HG02885 (cell line): ENCODE data around the gene AGA.

Source experiments
- ATAC-seq: cut with Tn5 transposase; IDR thresholded peaks from one replicate; pipeline ENCODE4 v1.9.1; 2021; ENCODE audit warnings: mild to moderate bottlenecking; ENCODE audit not compliant: unreplicated experiment, poor library complexity

Gene AGA

GRCh38 chr4:177448850-177449249, 6.6 kb upstream of the AGA start:
- ATAC-seq: no peak

- ATAC-seq: no peak
Measured at GRCh38 chr4:177447417-177448004, 5.3 kb upstream of the AGA start.

- ATAC-seq: no peak
Measured at GRCh38 chr4:177446586-177446985, 4.3 kb upstream of the AGA start.

GRCh38 chr4:177444911-177445736, 2.9 kb upstream of the AGA start:
- no peak for ATAC-seq

- peak; percentile 36 for ATAC-seq
Measured at GRCh38 chr4:177441061-177441802, 1.0 kb downstream of the AGA start.

- no peak for ATAC-seq
Measured at GRCh38 chr4:177436456-177436855, 5.8 kb downstream of the AGA start.

GRCh38 chr4:177434667-177435066, 7.6 kb downstream of the AGA start:
- no peak for ATAC-seq

- ATAC-seq: no peak
Measured at GRCh38 chr4:177427192-177427591, 15.0 kb downstream of the AGA start.

- no peak for ATAC-seq
Measured at GRCh38 chr4:177419434-177419833, 22.8 kb downstream of the AGA start.

GRCh38 chr4:177413656-177414055, 28.6 kb downstream of the AGA start:
- ATAC-seq: no peak

GRCh38 chr4:177413076-177413475, 29.2 kb downstream of the AGA start:
- ATAC-seq: no peak

- ATAC-seq: no peak
Measured at GRCh38 chr4:177411996-177412395, 30.2 kb downstream of the AGA start.

GRCh38 chr4:177410566-177410965, 31.7 kb downstream of the AGA start:
- ATAC-seq: no peak

- no peak for ATAC-seq
Measured at GRCh38 chr4:177408023-177408422, 34.2 kb downstream of the AGA start.

GRCh38 chr4:177405508-177405907, 36.7 kb downstream of the AGA start:
- no peak for ATAC-seq

GRCh38 chr4:177404986-177405385, 37.3 kb downstream of the AGA start:
- ATAC-seq: no peak

GRCh38 chr4:177404342-177404741, 37.9 kb downstream of the AGA start:
- ATAC-seq: no peak

- ATAC-seq: no peak
Measured at GRCh38 chr4:177403746-177404145, 38.5 kb downstream of the AGA start.

- no peak for ATAC-seq
Measured at GRCh38 chr4:177401658-177402273, 40.5 kb downstream of the AGA start.

- ATAC-seq: no peak
Measured at GRCh38 chr4:177400030-177400429, 42.2 kb downstream of the AGA start.

GRCh38 chr4:177396352-177396751, 45.9 kb downstream of the AGA start:
- peak; percentile 44 for ATAC-seq
